Keratinocyte (primary cell): ENCODE data around the gene FAIM2. TPM values are rescaled to one million over a fixed set of nuclear protein-coding genes. Genes with fewer than 3 reads are reported as not detected.

Source experiments
- DNase-seq: peaks from one replicate; pipeline ENCODE4 v3.0.0-alpha.2; 2011; ENCODE audit warnings: low read depth, missing footprints, low spot score
- FAIRE-seq: peaks from 2 replicates; lab custom pipeline; 2011; peaks lifted over from hg19 to GRCh38; lab: Jason Lieb, UNC
- H2AFZ ChIP-seq: 2 replicates; pipeline ENCODE4 v1.6.0; 2012; ENCODE audit warnings: low read length, control low read depth, inconsistent platforms; ENCODE audit not compliant: control insufficient read depth
- H3K27ac ChIP-seq: 2 replicates; pipeline ENCODE4 v1.5.1; 2011; ENCODE audit warnings: low read length; ENCODE audit not compliant: control insufficient read depth, insufficient read depth
- H3K27me3 ChIP-seq: 3 replicates; pipeline ENCODE4 v1.6.0; 2011; ENCODE audit warnings: low read length; ENCODE audit not compliant: control insufficient read depth, insufficient read depth; ENCODE audit errors: extremely low read depth
- H3K36me3 ChIP-seq, 2 experiments: 2 replicates in 1 of 2; 3 replicates in 1 of 2; pipeline ENCODE4 v1.5.1; 2011; ENCODE audit warnings: low read length in 2 of 2, mild to moderate bottlenecking in 1 of 2; ENCODE audit not compliant: control insufficient read depth in 2 of 2, insufficient read depth in 2 of 2; ENCODE audit errors: extremely low read depth in 1 of 2
- H3K4me1 ChIP-seq: 3 replicates; pipeline ENCODE4 v1.5.1; 2011; ENCODE audit warnings: low read length; ENCODE audit not compliant: control insufficient read depth, insufficient read depth; ENCODE audit errors: extremely low read depth
- H3K4me2 ChIP-seq: 3 replicates; pipeline ENCODE4 v1.6.0; 2011; ENCODE audit warnings: low read depth, low read length; ENCODE audit not compliant: control insufficient read depth, insufficient read depth; ENCODE audit errors: extremely low read depth
- H3K4me3 ChIP-seq, 3 experiments: fragments of 200-600 bp in 1 of 3; sonication (generic) in 1 of 3; 2 replicates in 2 of 3; 3 replicates in 1 of 3; pipeline ENCODE4 v1.5.1; 2011 to 2016; ENCODE audit warnings: low read length in 3 of 3, mild to moderate bottlenecking in 3 of 3, control low read depth in 2 of 3, inconsistent platforms in 1 of 3, low read depth in 1 of 3, mixed read lengths in 1 of 3, mixed run types in 1 of 3, moderate library complexity in 1 of 3; ENCODE audit not compliant: control insufficient read depth in 2 of 3, insufficient read depth in 2 of 3; ENCODE audit errors: extremely low read depth in 1 of 3
- H3K79me2 ChIP-seq: 2 replicates; pipeline ENCODE4 v1.6.0; 2012; ENCODE audit warnings: low read length; ENCODE audit not compliant: control insufficient read depth, insufficient read depth
- H3K9ac ChIP-seq: 3 replicates; pipeline ENCODE4 v1.6.0; 2011; ENCODE audit warnings: low read length; ENCODE audit not compliant: control insufficient read depth, insufficient read depth; ENCODE audit errors: extremely low read depth
- H3K9me1 ChIP-seq: 3 replicates; pipeline ENCODE4 v1.6.0; 2011; ENCODE audit warnings: low read length; ENCODE audit not compliant: control insufficient read depth, insufficient read depth; ENCODE audit errors: extremely low read depth
- H3K9me3 ChIP-seq: 2 replicates; pipeline ENCODE4 v1.5.1; 2012; ENCODE audit warnings: low read depth, low read length; ENCODE audit not compliant: control insufficient read depth
- H4K20me1 ChIP-seq: 3 replicates; pipeline ENCODE4 v1.6.0; 2011; ENCODE audit warnings: low read length; ENCODE audit not compliant: control insufficient read depth, insufficient read depth; ENCODE audit errors: extremely low read depth
- EZH2 ChIP-seq: IDR thresholded peaks from one replicate; pipeline ENCODE4 v1.6.1; 2012; ENCODE audit warnings: inconsistent platforms, mild to moderate bottlenecking, low read length, moderate library complexity
- dilution Hi-C: fragments of 300-500 bp; cut with MboI; formaldehyde crosslinking; loops from one replicate; pipeline ENCODE4 v1.7.0; 2020; ENCODE audit warnings: low sequenced_read_pairs; ENCODE audit not compliant: extremely low pct_ligation_motif_present
- polyA plus RNA-seq, 5 experiments: library from polyadenylated mRNA; depleted of rRNA in 3 of 5; stranded (reverse) in 3 of 5; stranded (forward) in 1 of 5; unstranded in 1 of 5; fragments of >200 nt; gene quantifications; 1 replicate in 1 of 5; 2 replicates in 3 of 5; 3 replicates in 1 of 5; pipeline versions ENCODE4 v1.2.1 to v1.2.3, GENCODE V29; 2011 to 2012; ENCODE audit warnings: missing spikeins in 2 of 5, low read depth in 1 of 5, low replicate concordance in 1 of 5
- TF ChIP-seq, protein P1 (sequence below), 3 experiments: IDR thresholded peaks in 1 of 3; conservative IDR thresholded peaks in 1 of 3; optimal IDR thresholded peaks in 1 of 3; 2 replicates in 2 of 3; 3 replicates in 1 of 3; pipeline versions ENCODE3 to v1.5.1; 2011; ENCODE audit warnings: low read length in 3 of 3, mild to moderate bottlenecking in 3 of 3, moderate library complexity in 2 of 3, control low read depth in 1 of 3, inconsistent platforms in 1 of 3; ENCODE audit not compliant: insufficient read depth in 2 of 3; ENCODE audit errors: extremely low read depth in 1 of 3

Gene FAIM2
- polyA plus RNA-seq, 1 donor (not counting 4 experiments of a cell fraction or from before 2014, with no cell fraction given), result not detected

DNA sequence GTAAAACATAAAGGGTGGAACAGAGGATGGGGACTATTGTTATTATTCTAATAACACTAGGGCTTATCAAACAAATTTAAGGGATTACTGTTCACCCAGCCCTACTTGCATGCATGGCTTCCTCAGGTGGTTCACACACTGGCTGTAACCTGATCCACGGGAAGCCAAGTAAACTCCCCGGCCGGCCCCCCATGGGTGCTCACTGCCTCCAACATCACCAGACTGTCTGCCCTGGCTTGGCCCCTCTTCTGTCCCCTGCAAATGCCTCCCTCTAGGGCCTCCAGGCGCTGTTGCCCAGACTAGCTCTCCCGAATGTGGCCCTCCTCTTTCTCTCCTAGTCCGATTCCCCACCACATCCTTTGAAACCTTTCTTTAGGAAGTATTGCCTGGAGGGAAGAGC, 18.6 kb downstream of the FAIM2 start:
- no peaks in the 10 kb centered on the region for H4K20me1 ChIP-seq
- dilution Hi-C loops, result no loop called here
- TF ChIP-seq EZH2, result no peak
- TF ChIP-seq, protein P1, sequence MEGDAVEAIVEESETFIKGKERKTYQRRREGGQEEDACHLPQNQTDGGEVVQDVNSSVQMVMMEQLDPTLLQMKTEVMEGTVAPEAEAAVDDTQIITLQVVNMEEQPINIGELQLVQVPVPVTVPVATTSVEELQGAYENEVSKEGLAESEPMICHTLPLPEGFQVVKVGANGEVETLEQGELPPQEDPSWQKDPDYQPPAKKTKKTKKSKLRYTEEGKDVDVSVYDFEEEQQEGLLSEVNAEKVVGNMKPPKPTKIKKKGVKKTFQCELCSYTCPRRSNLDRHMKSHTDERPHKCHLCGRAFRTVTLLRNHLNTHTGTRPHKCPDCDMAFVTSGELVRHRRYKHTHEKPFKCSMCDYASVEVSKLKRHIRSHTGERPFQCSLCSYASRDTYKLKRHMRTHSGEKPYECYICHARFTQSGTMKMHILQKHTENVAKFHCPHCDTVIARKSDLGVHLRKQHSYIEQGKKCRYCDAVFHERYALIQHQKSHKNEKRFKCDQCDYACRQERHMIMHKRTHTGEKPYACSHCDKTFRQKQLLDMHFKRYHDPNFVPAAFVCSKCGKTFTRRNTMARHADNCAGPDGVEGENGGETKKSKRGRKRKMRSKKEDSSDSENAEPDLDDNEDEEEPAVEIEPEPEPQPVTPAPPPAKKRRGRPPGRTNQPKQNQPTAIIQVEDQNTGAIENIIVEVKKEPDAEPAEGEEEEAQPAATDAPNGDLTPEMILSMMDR (optimal IDR thresholded peaks at IDR 0.05 in 1 of 3, IDR thresholded peaks at IDR 0.05 in 1 of 3, conservative IDR thresholded peaks at IDR 0.05 in 1 of 3; ENCODE audit: extremely low read depth in 1 of 3, insufficient read depth in 2 of 3, low read length in 3 of 3), result no peak
- DNase-seq (no peak), FAIRE-seq (no peak)
- peaks cover 3% of the 10 kb centered on the region for H3K4me1 ChIP-seq
- no peak overlapping the region for H3K27ac ChIP-seq
- no peak overlapping the region for H3K9ac ChIP-seq
- H3K36me3 ChIP-seq, result no peaks in the 10 kb centered on the region
- no peak overlapping the region for H2AFZ ChIP-seq
- peaks cover 14% of the 10 kb centered on the region for H3K27me3 ChIP-seq
- H3K9me3 ChIP-seq, result no peaks in the 10 kb centered on the region
- H3K9me1 ChIP-seq, result no peaks in the 10 kb centered on the region
- H3K4me2 ChIP-seq, result no peak overlapping the region
- no peak overlapping the region for H3K4me3 ChIP-seq
- H3K79me2 ChIP-seq, result no peaks in the 10 kb centered on the region

- Histone ChIP-seq H3K4me3 (no peak overlapping the region), H4K20me1 (no peaks in the 10 kb centered on the region), H3K9ac (no peak overlapping the region), H3K36me3 (no peaks in the 10 kb centered on the region), H3K9me3 (peaks cover 3% of the 10 kb centered on the region), H3K27me3 (peaks cover 14% of the 10 kb centered on the region), H3K27ac (no peak overlapping the region), H3K9me1 (no peaks in the 10 kb centered on the region), H3K4me1 (no peaks in the 10 kb centered on the region), H2AFZ (no peak overlapping the region), H3K79me2 (no peaks in the 10 kb centered on the region), H3K4me2 (no peak overlapping the region)
- FAIRE-seq, result no peak
- DNase-seq, result no peak
- TF ChIP-seq, protein P1 (optimal IDR thresholded peaks at IDR 0.05 in 1 of 3, IDR thresholded peaks at IDR 0.05 in 1 of 3, conservative IDR thresholded peaks at IDR 0.05 in 1 of 3; ENCODE audit: extremely low read depth in 1 of 3, insufficient read depth in 2 of 3, low read length in 3 of 3), result no peak
- TF ChIP-seq EZH2, result no peak
- dilution Hi-C loops, result no loop called here
These were observed 20.7 kb downstream of the FAIM2 start for GRCh38 chr12:49882851-49883464.
